GM12801 (cell line): Measurements from ENCODE around the gene GSTM3.

Experiments
- CTCF ChIP-seq: IDR thresholded peaks from one replicate; pipeline ENCODE4 v1.5.1; 2011; ENCODE audit warnings: control low read depth; ENCODE audit not compliant: insufficient read length; ENCODE audit errors: extremely low read depth

Gene GSTM3

GRCh38 chr1:109756848-109757521, 16.1 kb upstream of the GSTM3 start:
- TF ChIP-seq CTCF = no peak

- no peak for TF ChIP-seq CTCF
Observed at GRCh38 chr1:109754738-109755137, 13.9 kb upstream of the GSTM3 start.

- TF ChIP-seq CTCF = no peak
Observed at GRCh38 chr1:109751531-109752260, 10.9 kb upstream of the GSTM3 start.

GRCh38 chr1:109750920-109751319, 10.1 kb upstream of the GSTM3 start:
- TF ChIP-seq CTCF = no peak

GRCh38 chr1:109750241-109750882, 9.5 kb upstream of the GSTM3 start:
- TF ChIP-seq CTCF = no peak

- no peak for TF ChIP-seq CTCF
Observed at GRCh38 chr1:109749221-109749620, 8.4 kb upstream of the GSTM3 start.

GRCh38 chr1:109739738-109740614, 862 bp downstream of the GSTM3 start:
- TF ChIP-seq CTCF = no peak
